HepG2 (cell line): ENCODE results near the gene JAG1. TPM values are rescaled to one million over a fixed set of nuclear protein-coding genes. Genes with fewer than 3 reads are reported as not detected.
A peak's percentile ranks its signal among the peaks of the same experiment; 100 is the strongest.

ENCODE experiments used
- ASH2L ChIP-seq: fragments of 300-600, 200-600 bp; sonication (generic); IDR thresholded peaks from 2 replicates; pipeline ENCODE4 v1.7.0; 2017; ENCODE audit warnings: low read depth, mild to moderate bottlenecking, moderate library complexity, mixed read lengths, low read length; ENCODE audit not compliant: insufficient read length
- CCAR2 ChIP-seq: fragments of 200-400 bp; formaldehyde crosslinking; optimal IDR thresholded peaks from 2 replicates; pipeline ENCODE3; 2018; ENCODE audit warnings: low read depth, mild to moderate bottlenecking, low read length, moderate library complexity
- E2F1 ChIP-seq: sonication (generic); formaldehyde crosslinking; IDR thresholded peaks from 2 replicates; pipeline ENCODE4 v1.5.0; 2020; ENCODE audit warnings: missing genetic modification reagents
- FOSL2 ChIP-seq: sonication (generic); formaldehyde crosslinking; IDR thresholded peaks from 2 replicates; pipeline ENCODE4 v1.4.0; 2020; ENCODE audit warnings: missing genetic modification reagents
- FOXP1 ChIP-seq, 2 experiments: fragments of 450-650 bp in 1 of 2; IDR thresholded peaks; 2 replicates each; pipeline ENCODE4 v1.6.1; 2017 to 2018; ENCODE audit warnings: antibody characterized with exemption in 1 of 2
- HNRNPH1 ChIP-seq: fragments of 200-400 bp; formaldehyde crosslinking; optimal IDR thresholded peaks from 2 replicates; pipeline ENCODE3; 2017; ENCODE audit warnings: mild to moderate bottlenecking, low read depth, low read length
- MATR3 ChIP-seq: sonication (generic); formaldehyde crosslinking; IDR thresholded peaks from 2 replicates; pipeline ENCODE4 v1.4.0; 2020; ENCODE audit warnings: missing genetic modification reagents
- RELA ChIP-seq: sonication (generic); formaldehyde crosslinking; IDR thresholded peaks from 2 replicates; pipeline ENCODE4 v1.4.0; 2020; ENCODE audit warnings: missing genetic modification reagents
- REXO4 ChIP-seq: sonication (generic); formaldehyde crosslinking; IDR thresholded peaks from 2 replicates; pipeline ENCODE4 v1.8.0; 2022; ENCODE audit warnings: missing genetic modification reagents, mild to moderate bottlenecking, borderline replicate concordance
- TEAD3 ChIP-seq: optimal IDR thresholded peaks from 2 replicates; pipeline ENCODE3; 2016; ENCODE audit warnings: borderline replicate concordance
- THAP11 ChIP-seq: IDR thresholded peaks from 2 replicates; pipeline ENCODE4 v1.6.1; 2016; ENCODE audit warnings: missing biosample characterization, missing genetic modification reagents
- ZFP36L2 ChIP-seq: sonication (generic); formaldehyde crosslinking; IDR thresholded peaks from 2 replicates; pipeline ENCODE4 v1.4.0; 2020; ENCODE audit warnings: missing genetic modification reagents
- ZNF263 ChIP-seq: sonication (generic); formaldehyde crosslinking; IDR thresholded peaks from 2 replicates; pipeline ENCODE4 v1.4.0; 2020; ENCODE audit warnings: missing genetic modification reagents
- ZNF275 ChIP-seq: sonication (generic); formaldehyde crosslinking; IDR thresholded peaks from 2 replicates; pipeline ENCODE4 v1.8.0; 2022; ENCODE audit warnings: missing genetic modification reagents, mild to moderate bottlenecking, inconsistent platforms, borderline replicate concordance
- ZNF354B ChIP-seq: sonication (generic); formaldehyde crosslinking; IDR thresholded peaks from 2 replicates; pipeline ENCODE4 v1.8.0; 2022; ENCODE audit warnings: mild to moderate bottlenecking, missing genetic modification reagents
- ZNF484 ChIP-seq: sonication (generic); formaldehyde crosslinking; IDR thresholded peaks from 2 replicates; pipeline ENCODE4 v1.5.1; 2020; ENCODE audit warnings: mild to moderate bottlenecking, low read depth, missing genetic modification reagents, borderline replicate concordance
- polyA plus RNA-seq, 8 experiments: library from polyadenylated mRNA; depleted of rRNA in 3 of 8; stranded (reverse) in 7 of 8; unstranded in 1 of 8; fragments of >200 nt; fragmentation: Illumina TruSeq in 4 of 8; extraction: Trizol in 4 of 8; gene quantifications; 2 replicates each; pipeline versions ENCODE4 v1.2.1 to v1.2.3, GENCODE V29; 2011 to 2016; ENCODE audit warnings: low read depth in 4 of 8, missing spikeins in 1 of 8, mixed read lengths in 1 of 8; ENCODE audit not compliant: insufficient read depth in 1 of 8
- total RNA-seq, 5 experiments: library from RNA; depleted of rRNA; stranded (reverse); fragments of >200 nt; fragmentation: Illumina TruSeq; extraction: Trizol; gene quantifications; 2 replicates each; pipeline ENCODE4 v1.2.3, GENCODE V29; 2016; ENCODE audit warnings: low read depth in 1 of 5
- TF ChIP-seq, protein P1 (sequence below): sonication (generic); formaldehyde crosslinking; IDR thresholded peaks from one replicate; pipeline ENCODE4 v1.5.1; 2020; ENCODE audit warnings: mild to moderate bottlenecking, missing genetic modification reagents; ENCODE audit errors: not compliant biosample characterization
- TF ChIP-seq, protein P2 (sequence below): sonication (generic); formaldehyde crosslinking; IDR thresholded peaks from 2 replicates; pipeline ENCODE4 v1.9.0; 2021; ENCODE audit warnings: missing genetic modification reagents, mild to moderate bottlenecking, borderline replicate concordance

The JAG1 gene
- total and polyA plus RNA-seq, 2 of the 13 experiments (the other 11 are each of a cell fraction or from before 2014, with no cell fraction given): 47.1 to 56.3 TPM

GRCh38 chr20:10708351-10709185 lies 34.8 kb upstream of the JAG1 start (continued):
- TF ChIP-seq, protein P1, sequence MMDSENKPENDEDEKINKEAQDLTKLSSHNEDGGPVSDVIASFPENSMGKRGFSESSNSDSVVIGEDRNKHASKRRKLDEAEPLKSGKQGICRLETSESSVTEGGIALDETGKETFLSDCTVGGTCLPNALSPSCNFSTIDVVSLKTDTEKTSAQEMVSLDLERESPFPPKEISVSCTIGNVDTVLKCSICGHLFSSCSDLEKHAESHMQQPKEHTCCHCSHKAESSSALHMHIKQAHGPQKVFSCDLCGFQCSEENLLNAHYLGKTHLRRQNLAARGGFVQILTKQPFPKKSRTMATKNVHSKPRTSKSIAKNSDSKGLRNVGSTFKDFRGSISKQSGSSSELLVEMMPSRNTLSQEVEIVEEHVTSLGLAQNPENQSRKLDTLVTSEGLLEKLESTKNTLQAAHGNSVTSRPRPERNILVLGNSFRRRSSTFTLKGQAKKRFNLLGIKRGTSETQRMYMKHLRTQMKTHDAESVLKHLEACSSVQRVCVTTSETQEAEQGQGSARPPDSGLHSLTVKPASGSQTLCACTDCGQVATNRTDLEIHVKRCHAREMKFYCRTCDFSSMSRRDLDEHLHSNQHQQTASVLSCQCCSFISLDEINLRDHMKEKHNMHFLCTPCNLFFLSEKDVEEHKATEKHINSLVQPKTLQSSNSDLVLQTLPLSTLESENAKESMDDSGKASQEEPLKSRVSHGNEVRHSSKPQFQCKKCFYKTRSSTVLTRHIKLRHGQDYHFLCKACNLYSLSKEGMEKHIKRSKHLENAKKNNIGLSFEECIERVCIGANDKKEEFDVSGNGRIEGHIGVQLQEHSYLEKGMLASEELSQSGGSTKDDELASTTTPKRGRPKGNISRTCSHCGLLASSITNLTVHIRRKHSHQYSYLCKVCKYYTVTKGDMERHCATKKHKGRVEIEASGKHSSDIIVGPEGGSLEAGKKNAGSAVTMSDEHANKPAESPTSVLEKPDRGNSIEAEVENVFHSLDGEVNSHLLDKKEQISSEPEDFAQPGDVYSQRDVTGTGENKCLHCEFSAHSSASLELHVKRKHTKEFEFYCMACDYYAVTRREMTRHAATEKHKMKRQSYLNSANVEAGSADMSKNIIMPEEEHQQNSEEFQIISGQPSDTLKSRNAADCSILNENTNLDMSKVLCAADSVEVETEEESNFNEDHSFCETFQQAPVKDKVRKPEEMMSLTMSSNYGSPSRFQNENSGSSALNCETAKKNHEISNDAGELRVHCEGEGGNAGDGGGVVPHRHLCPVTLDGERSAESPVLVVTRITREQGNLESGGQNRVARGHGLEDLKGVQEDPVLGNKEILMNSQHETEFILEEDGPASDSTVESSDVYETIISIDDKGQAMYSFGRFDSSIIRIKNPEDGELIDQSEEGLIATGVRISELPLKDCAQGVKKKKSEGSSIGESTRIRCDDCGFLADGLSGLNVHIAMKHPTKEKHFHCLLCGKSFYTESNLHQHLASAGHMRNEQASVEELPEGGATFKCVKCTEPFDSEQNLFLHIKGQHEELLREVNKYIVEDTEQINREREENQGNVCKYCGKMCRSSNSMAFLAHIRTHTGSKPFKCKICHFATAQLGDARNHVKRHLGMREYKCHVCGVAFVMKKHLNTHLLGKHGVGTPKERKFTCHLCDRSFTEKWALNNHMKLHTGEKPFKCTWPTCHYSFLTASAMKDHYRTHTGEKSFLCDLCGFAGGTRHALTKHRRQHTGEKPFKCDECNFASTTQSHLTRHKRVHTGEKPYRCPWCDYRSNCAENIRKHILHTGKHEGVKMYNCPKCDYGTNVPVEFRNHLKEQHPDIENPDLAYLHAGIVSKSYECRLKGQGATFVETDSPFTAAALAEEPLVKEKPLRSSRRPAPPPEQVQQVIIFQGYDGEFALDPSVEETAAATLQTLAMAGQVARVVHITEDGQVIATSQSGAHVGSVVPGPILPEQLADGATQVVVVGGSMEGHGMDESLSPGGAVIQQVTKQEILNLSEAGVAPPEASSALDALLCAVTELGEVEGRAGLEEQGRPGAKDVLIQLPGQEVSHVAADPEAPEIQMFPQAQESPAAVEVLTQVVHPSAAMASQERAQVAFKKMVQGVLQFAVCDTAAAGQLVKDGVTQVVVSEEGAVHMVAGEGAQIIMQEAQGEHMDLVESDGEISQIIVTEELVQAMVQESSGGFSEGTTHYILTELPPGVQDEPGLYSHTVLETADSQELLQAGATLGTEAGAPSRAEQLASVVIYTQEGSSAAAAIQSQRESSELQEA (CRISPR knock-in tag): no peak
- TF ChIP-seq ZNF263 (CRISPR knock-in tag) (no peak), ZNF275 (CRISPR knock-in tag) (no peak), FOXP1 (IDR thresholded peaks at IDR 0.05) (peak; percentile 23; the same call in 1 of the 2 replicates), FOXP1 (CRISPR knock-in tag; IDR thresholded peaks at IDR 0.05) (peak; percentile 93), HNRNPH1 (no peak), REXO4 (CRISPR knock-in tag) (no peak), CCAR2 (no peak), MATR3 (CRISPR knock-in tag) (no peak), ZNF484 (CRISPR knock-in tag) (no peak), THAP11 (CRISPR knock-in tag) (peak; percentile 79), E2F1 (CRISPR knock-in tag) (no peak), TEAD3 (peak; percentile 100), FOSL2 (CRISPR knock-in tag) (peak; percentile 86), ZNF354B (no peak), RELA (CRISPR knock-in tag) (no peak), ASH2L (peak; percentile 94), ZFP36L2 (CRISPR knock-in tag) (no peak)
- TF ChIP-seq, protein P2, sequence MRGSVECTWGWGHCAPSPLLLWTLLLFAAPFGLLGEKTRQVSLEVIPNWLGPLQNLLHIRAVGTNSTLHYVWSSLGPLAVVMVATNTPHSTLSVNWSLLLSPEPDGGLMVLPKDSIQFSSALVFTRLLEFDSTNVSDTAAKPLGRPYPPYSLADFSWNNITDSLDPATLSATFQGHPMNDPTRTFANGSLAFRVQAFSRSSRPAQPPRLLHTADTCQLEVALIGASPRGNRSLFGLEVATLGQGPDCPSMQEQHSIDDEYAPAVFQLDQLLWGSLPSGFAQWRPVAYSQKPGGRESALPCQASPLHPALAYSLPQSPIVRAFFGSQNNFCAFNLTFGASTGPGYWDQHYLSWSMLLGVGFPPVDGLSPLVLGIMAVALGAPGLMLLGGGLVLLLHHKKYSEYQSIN: no peak
